CD4-positive, alpha-beta T cell treated with Interleukin-10 for 1 hour (primary cell): Measurements from ENCODE around the gene SUSD1.
"Not testable (repeated sequence)": the region's sequence is repeated elsewhere in the genome, so short reads cannot be mapped to it uniquely, and the experiment has no call there.

Experiments
- DNase-seq: peaks from one replicate; pipeline ENCODE4 v3.0.0-alpha.2; 2020

Gene SUSD1

DNA sequence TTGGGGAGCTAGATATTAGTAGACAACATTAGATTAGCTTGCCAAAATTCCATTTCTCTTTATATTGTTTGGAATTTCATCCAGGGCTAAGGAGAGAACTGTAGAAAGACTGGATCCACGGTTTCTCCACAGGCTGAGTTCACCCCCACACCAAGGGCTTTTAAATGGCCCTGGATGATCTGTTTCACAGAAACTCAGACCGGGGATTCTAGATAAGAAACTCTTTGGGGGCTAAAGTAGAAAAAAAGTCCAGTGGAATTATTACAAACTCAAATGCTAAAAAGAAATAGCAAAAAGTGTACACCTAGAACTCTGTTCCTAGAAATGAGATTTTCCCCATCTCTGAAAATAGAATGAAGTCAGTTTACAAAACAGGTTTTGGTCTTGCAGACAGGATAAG lies 80.9 kb downstream of the SUSD1 start:
- no peak for DNase-seq

GRCh38 chr9:112093870-112094216 lies 81.3 kb downstream of the SUSD1 start:
- DNase-seq: no peak

GRCh38 chr9:112093147-112093869 lies 81.8 kb downstream of the SUSD1 start:
- no peak for DNase-seq

DNA sequence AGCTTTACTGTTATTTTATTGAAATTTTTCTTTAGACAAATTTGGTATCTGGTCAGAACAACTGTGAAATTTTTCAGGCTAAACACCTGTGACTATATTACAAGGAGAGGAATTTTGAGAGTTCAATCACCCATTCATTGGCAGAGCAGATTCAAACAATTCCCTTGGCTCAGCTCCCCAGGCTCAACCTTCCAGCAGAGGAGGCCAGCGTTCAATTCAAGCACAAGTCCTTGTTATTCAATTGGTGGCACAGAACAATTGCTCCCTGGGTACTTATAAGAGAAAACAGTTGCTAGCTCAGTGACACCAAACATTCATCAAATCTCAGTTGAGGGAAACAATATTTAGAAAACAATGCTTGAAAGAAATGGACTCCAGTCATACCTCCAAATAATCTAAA lies 83.3 kb downstream of the SUSD1 start:
- no peak for DNase-seq

DNA sequence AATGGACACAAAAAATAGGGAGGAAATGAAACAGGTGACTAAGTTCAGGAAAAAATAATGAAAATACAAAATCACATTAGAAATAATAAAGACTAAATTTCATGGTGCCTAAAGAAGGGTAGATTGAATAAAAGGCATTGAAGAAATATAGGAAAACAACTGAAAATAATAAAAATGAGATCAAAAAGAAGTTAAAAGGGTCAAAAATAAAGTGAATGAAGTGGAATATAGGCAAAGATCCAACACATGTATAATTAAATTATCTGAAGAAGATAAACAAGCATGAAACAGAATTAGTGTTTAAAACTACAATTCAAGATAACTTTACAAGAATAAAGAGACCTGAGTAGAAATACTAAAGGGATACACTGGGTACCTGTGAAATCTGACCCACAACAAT lies 87.6 kb downstream of the SUSD1 start:
- DNase-seq: no peak

DNA sequence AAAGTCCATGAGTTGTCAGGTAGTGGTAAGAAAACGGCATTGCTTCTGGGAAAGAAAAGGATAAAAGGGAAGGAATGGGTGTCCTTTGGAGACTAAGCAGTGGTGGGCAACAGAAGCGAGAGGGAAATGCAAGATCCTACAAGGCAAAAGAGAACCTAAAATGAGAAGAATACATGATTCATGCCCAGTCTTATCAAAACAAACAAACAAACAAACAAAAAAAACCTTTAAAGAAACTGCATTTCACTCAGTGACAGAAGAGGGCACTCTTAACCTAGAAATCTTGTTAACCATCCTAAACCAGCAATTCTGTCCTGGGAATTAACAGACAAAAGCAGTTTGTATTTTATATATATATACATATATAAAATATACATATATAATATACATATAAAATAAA lies 88.5 kb downstream of the SUSD1 start:
- DNase-seq: peak; percentile 31

- no peak for DNase-seq
Measured at GRCh38 chr9:112084907-112085306, 90.2 kb downstream of the SUSD1 start.

DNA sequence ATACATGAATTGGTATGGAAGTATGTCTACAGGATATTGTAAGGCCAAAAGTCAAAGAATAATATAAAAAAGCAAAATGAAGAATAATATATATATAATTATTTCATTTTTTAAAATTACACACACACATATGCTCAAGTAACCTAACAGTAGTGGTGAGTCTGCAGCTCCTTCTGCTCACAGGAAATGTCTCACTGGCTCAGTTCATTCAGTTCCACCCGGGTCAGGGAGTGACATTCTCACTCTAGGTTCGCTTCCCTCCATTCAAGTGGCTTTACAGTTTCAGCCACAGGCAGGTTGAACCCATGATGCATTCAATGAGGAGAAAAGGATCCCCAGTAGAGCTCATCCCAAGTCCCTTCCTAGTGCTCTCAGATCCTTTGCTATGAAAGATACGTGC lies 90.8 kb downstream of the SUSD1 start:
- DNase-seq: no peak

GRCh38 chr9:112081918-112082729 lies 93.0 kb downstream of the SUSD1 start:
- no peak for DNase-seq

DNA sequence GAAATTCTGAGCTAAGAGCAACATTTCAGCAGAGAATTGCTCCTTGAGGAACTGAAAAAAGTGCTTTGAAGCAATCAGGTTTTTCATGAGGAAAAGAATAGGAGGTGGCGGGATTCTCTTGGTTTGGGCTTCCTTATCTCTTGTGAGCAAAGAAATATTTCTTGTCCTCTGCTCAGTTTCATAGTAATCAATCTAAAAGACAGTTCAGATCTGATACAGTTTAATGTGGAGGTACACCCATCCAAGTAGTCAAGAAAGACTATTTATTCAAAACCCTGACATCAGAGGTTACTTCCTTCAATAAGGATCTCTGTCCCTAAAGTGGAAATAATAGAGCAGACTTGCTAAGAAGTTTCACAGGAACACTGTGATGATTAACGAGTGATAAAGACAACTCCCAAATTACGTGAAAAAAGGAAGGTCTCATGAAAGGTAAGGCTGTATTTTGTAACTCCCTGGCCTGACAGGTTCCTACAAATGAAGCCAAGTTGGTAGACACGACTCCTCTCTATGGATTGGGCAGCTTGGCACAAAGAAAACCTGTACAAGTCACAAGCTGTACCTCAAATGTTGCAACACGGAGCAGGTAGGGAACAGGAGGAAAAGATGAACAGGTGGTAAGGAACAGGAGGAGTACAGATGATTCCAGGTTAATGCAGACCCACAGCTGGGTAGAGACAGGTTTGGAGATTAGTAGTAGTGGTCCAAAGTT lies 94.1 kb downstream of the SUSD1 start:
- no peak for DNase-seq

DNA sequence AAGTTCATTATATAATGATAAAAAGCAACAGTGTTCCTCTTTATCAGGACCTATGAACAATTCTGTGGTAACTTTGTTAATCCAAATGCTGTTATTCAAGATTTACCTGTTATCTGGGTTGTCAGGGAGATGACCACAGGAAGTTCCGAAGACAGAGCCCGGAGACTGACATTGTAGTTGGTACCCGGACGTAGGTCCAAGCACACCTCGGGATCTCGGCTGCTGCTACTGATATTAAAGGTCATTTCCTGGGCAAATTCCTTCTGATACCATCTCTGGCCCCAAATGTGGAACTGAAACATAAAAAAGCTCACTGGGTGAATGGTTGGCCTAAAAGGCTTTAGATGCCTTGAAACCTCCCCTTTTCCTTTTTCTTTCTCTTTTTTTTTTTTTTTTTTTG lies 96.7 kb downstream of the SUSD1 start:
- DNase-seq: no peak

- no peak for DNase-seq
Measured at GRCh38 chr9:112076814-112077213, 98.3 kb downstream of the SUSD1 start.

GRCh38 chr9:112075009-112075378 lies 100.1 kb downstream of the SUSD1 start:
- DNase-seq: no peak

- DNase-seq: peak; percentile 81
Measured at GRCh38 chr9:112074250-112075008, 100.7 kb downstream of the SUSD1 start.

DNA sequence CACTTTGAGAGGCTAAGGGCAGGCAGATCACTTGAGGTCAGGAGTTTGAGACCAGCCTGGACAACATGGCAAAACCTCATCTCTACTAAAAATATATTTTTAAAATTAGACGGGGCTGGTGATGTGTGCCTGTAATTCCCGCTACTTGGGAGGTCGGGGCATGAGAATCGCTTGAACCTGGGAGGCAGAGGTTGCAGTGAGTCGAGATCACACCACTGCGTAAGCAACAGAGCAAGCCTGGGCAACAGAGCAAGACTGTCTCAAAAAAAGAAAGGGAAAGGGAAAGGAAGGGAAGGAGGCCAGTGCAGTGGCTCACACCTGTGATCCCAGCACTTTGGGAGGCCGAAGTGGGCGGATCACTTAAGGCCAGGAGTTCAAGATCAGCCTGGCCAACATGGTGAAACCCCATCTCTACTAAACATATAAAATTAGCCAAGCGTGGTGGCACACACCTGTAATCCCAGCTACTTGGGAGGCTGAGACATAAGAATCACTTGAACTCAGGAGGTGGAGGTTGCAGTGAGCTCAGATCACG lies 101.4 kb downstream of the SUSD1 start:
- not testable (repeated sequence) for DNase-seq

- no peak for DNase-seq
Measured at GRCh38 chr9:112072721-112073638, 102.1 kb downstream of the SUSD1 start.

DNA sequence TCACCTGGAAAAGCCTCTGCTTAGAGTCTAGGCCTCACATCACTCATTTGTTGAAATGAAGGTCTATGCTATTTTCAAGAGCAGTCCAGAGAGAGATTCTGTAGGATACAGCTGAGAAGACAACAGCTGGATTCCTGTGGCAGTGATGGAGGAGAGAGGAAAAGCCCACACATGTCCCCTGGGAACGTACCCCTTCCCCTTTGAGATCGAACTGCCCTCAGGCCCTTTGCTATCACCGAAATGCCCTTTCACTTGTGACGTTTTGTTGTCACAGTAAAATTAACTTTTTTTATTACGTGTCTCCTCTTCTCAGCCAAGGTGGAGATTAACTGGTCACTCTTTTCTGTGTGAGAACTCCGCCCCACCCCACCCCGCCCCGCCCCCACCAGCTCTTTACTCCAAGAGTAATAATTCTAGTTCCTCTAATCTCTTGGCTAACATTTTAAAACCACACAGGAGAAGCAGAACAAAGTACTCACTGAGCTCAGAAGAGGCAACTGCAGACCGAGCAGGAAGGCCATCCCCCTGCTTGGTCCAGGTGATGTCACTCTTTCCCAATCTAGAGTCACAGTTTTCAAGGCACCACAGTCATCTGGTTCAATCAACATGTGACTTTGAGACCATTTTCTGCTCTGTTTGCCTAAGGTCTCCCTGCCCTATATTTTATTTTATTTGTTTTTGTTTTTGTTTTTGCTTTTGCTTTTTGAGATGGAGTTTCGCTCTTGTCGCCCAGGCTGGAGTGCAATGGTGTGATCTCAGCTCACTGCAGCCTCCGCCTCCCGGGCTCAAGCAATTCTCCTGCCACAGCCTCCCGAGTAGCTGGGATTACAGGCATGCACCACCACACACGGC lies 105.6 kb downstream of the SUSD1 start:
- peak; percentile 21 for DNase-seq

GRCh38 chr9:112065806-112066606 lies 109.1 kb downstream of the SUSD1 start:
- DNase-seq: no peak

GRCh38 chr9:112064871-112065270 lies 110.2 kb downstream of the SUSD1 start:
- DNase-seq: no peak

DNA sequence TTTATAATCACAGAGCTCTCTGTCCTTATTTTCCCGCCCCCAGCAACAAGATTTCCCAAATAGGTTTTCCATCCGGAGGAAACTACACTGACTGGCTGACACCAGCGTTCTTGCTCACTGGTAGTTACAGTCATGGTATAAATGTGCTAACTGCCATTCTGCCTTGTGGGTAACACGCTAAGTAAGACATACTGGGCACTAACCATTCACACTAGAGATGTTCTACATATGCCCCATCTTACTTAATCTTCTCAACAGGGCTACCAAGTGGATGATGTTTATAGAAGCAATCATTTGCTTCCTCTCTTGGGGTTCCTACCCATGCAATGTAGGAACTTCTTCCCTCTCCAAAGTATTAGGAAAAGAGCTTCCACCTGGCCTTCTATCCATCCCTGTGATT lies 111.5 kb downstream of the SUSD1 start:
- DNase-seq: no peak
